Fibroblast of pulmonary artery (primary cell): ENCODE results near the gene C20orf202.
A peak's percentile ranks its signal among the peaks of the same experiment; 100 is the strongest.

ENCODE experiments used
- DNase-seq: peaks from one replicate; pipeline ENCODE4 v3.0.0-alpha.2; 2010; ENCODE audit warnings: low read depth
- H3K4me3 ChIP-seq: replicated peaks from 2 replicates; pipeline ENCODE4 v1.5.1; 2011; ENCODE audit warnings: low read depth, mild to moderate bottlenecking, control low read depth, low read length, moderate library complexity
- CTCF ChIP-seq: IDR thresholded peaks from 2 replicates; pipeline ENCODE4 v1.5.1; 2011; ENCODE audit warnings: mild to moderate bottlenecking, control low read depth, low read length, inconsistent platforms; ENCODE audit errors: missing control alignments

Gene C20orf202

GRCh38 chr20:1163653-1164052 lies 39.6 kb upstream of the C20orf202 start:
- no peak overlapping the region for H3K4me3 ChIP-seq
- no peak for DNase-seq
- no peak for TF ChIP-seq CTCF

- DNase-seq = no peak
Observed at GRCh38 chr20:1164871-1165270, 38.4 kb upstream of the C20orf202 start.

GRCh38 chr20:1165521-1165920 lies 37.7 kb upstream of the C20orf202 start:
- TF ChIP-seq CTCF = no peak
- H3K4me3 ChIP-seq = no peak overlapping the region
- DNase-seq = no peak

More at GRCh38 chr20:1164871-1165270, 38.4 kb upstream of the C20orf202 start:
- no peak overlapping the region for H3K4me3 ChIP-seq
- TF ChIP-seq CTCF = no peak

GRCh38 chr20:1165941-1166340 lies 37.3 kb upstream of the C20orf202 start:
- TF ChIP-seq CTCF = no peak
- H3K4me3 ChIP-seq = no peak overlapping the region
- DNase-seq = no peak

- H3K4me3 ChIP-seq = no peak overlapping the region
- peak; percentile 8 for DNase-seq
- TF ChIP-seq CTCF = no peak
Observed at GRCh38 chr20:1166948-1167720, 36.1 kb upstream of the C20orf202 start.

GRCh38 chr20:1169224-1169623 lies 34.0 kb upstream of the C20orf202 start:
- no peak overlapping the region for H3K4me3 ChIP-seq
- no peak for DNase-seq
- TF ChIP-seq CTCF = no peak
